Activated CD4-positive, alpha-beta T cell treated with anti-CD3 and anti-CD28 coated beads for 24 hours (primary cell): ENCODE data around the gene KIAA0232.
"Not testable (repeated sequence)": the region's sequence is repeated elsewhere in the genome, so short reads cannot be mapped to it uniquely, and the experiment has no call there.

Experiments
- DNase-seq, 2 donors: peaks; one replicate each; pipeline ENCODE4 v3.0.0-alpha.2; 2020; ENCODE audit warnings: low read depth in 2 of 2

The KIAA0232 gene

GRCh38 chr4:6776920-6777635 is 5.4 kb upstream of the KIAA0232 start:
- DNase-seq: no peak

GRCh38 chr4:6777636-6778281 is 4.8 kb upstream of the KIAA0232 start:
- no peak for DNase-seq

- no peak for DNase-seq
These were observed 4.1 kb upstream of the KIAA0232 start for GRCh38 chr4:6778435-6778834.

GRCh38 chr4:6779667-6780565 is 2.6 kb upstream of the KIAA0232 start:
- no peak for DNase-seq

GRCh38 chr4:6781113-6781512 is 1.4 kb upstream of the KIAA0232 start:
- no peak for DNase-seq

GRCh38 chr4:6781561-6781960 is 966 bp upstream of the KIAA0232 start:
- DNase-seq: no peak

GRCh38 chr4:6782846-6783110 is 251 bp downstream of the KIAA0232 start:
- DNase-seq: no peak

GRCh38 chr4:6783111-6783981 is 819 bp downstream of the KIAA0232 start:
- peak; percentile 81 to 84 for DNase-seq

- no peak for DNase-seq
These were observed 3.0 kb downstream of the KIAA0232 start for GRCh38 chr4:6785572-6785925.

- DNase-seq: no peak
These were observed 5.6 kb downstream of the KIAA0232 start for GRCh38 chr4:6788123-6788522.

GRCh38 chr4:6791245-6791644 is 8.7 kb downstream of the KIAA0232 start:
- not testable (repeated sequence) for DNase-seq

GRCh38 chr4:6791796-6792195 is 9.3 kb downstream of the KIAA0232 start:
- not testable (repeated sequence) for DNase-seq

- no peak for DNase-seq
These were observed 11.7 kb downstream of the KIAA0232 start for GRCh38 chr4:6794189-6794588.

GRCh38 chr4:6795821-6796220 is 13.3 kb downstream of the KIAA0232 start:
- no peak for DNase-seq

- DNase-seq: not testable (repeated sequence)
These were observed 14.8 kb downstream of the KIAA0232 start for GRCh38 chr4:6797368-6797767.

GRCh38 chr4:6799091-6799490 is 16.6 kb downstream of the KIAA0232 start:
- no peak for DNase-seq

- no peak for DNase-seq
These were observed 19.5 kb downstream of the KIAA0232 start for GRCh38 chr4:6802025-6802424.

- DNase-seq: no peak
These were observed 20.1 kb downstream of the KIAA0232 start for GRCh38 chr4:6802626-6803025.

- DNase-seq: no peak
These were observed 20.7 kb downstream of the KIAA0232 start for GRCh38 chr4:6803246-6803645.

- DNase-seq: no peak
These were observed 21.7 kb downstream of the KIAA0232 start for GRCh38 chr4:6804082-6804752.

- DNase-seq: no peak
These were observed 24.5 kb downstream of the KIAA0232 start for GRCh38 chr4:6806924-6807626.
